T-helper 1 cell treated with Interleukin-12 subunit alpha and Interleukin-12 subunit beta and Interleukin-4 antibody, amounts not matched to agents 30 ng/mL and 1 ng/mL, for 36 hours (primary cell): ENCODE data around the gene COL11A2. TPM values are rescaled to one million over a fixed set of nuclear protein-coding genes. Genes with fewer than 3 reads are reported as not detected.

Experiments used
- intact Hi-C: fragments of 100-400 bp; cut with micrococcal nuclease; formaldehyde crosslinking; loops from one replicate; pipeline ENCODE4 v1.15.1; 2024
- total RNA-seq: library from RNA; stranded (reverse); gene quantifications from 2 replicates; pipeline ENCODE4 v1.2.3, GENCODE V29; 2022

COL11A2 gene
- total RNA-seq, 1 donor from 2014 or later, result 0.42 TPM

- intact Hi-C loops, result no loop called here
Observed at GRCh38 chr6:33173535-33174180, 18.6 kb downstream of the COL11A2 start.

- intact Hi-C loops, result no loop called here
Observed at GRCh38 chr6:33172688-33173534, 19.4 kb downstream of the COL11A2 start.

GRCh38 chr6:33171880-33172687 is 20.2 kb downstream of the COL11A2 start:
- intact Hi-C loops, result no loop called here

- intact Hi-C loops, result no loop called here
Observed at GRCh38 chr6:33171016-33171879, 21.0 kb downstream of the COL11A2 start.

- intact Hi-C loops, result no loop called here
Observed at GRCh38 chr6:33170176-33171015, 21.9 kb downstream of the COL11A2 start.

- intact Hi-C loops, result no loop called here
Observed at GRCh38 chr6:33169291-33170175, 22.7 kb downstream of the COL11A2 start.

GRCh38 chr6:33168639-33169038 is 23.6 kb downstream of the COL11A2 start:
- intact Hi-C loops, result no loop called here

- intact Hi-C loops, result no loop called here
Observed at GRCh38 chr6:33168284-33168601, 24.0 kb downstream of the COL11A2 start.

- intact Hi-C loops, result no loop called here
Observed at GRCh38 chr6:33167374-33168283, 24.6 kb downstream of the COL11A2 start.

- intact Hi-C loops, result no loop called here
Observed at GRCh38 chr6:33166811-33167210, 25.5 kb downstream of the COL11A2 start.

- intact Hi-C loops, result no loop called here
Observed at GRCh38 chr6:33166363-33166762, 25.9 kb downstream of the COL11A2 start.

GRCh38 chr6:33165581-33166258 is 26.5 kb downstream of the COL11A2 start:
- intact Hi-C loops, result no loop called here

- intact Hi-C loops, result loop anchor here (5.0 kb wide), 1 partner anchor 43 kb away; no protein-coding TSS in a partner anchor
Observed at GRCh38 chr6:33164665-33165373, 27.4 kb downstream of the COL11A2 start.

GRCh38 chr6:33164176-33164575 is 28.1 kb downstream of the COL11A2 start:
- intact Hi-C loops, result loop anchor here (5.0 kb wide), 1 partner anchor 42 kb away; no protein-coding TSS in a partner anchor

- intact Hi-C loops, result loop anchor here (5.0 kb wide), 1 partner anchor 41 kb away; no protein-coding TSS in a partner anchor
Observed at GRCh38 chr6:33163540-33163939, 28.7 kb downstream of the COL11A2 start.
